PC-3 (cell line): ENCODE data around the gene UBE2D3. TPM values are rescaled to one million over a fixed set of nuclear protein-coding genes. Genes with fewer than 3 reads are reported as not detected.

ENCODE experiments used
- ATAC-seq: fragments of 200-7000 bp; cut with Tn5 transposase; 2 replicates; pipeline ENCODE4 v1.9.1; 2020; ENCODE audit warnings: mild to moderate bottlenecking, moderate library complexity
- BruUV-seq: library from RNA; stranded (reverse); fragments of 400-500 nt; replicated peaks from 2 replicates; lab custom pipeline; 2021; lab: Mats Ljungman, UMichigan
- CTCF ChIA-PET: fragments of 300-600 bp; sonication (Branson Sonifier 250); formaldehyde crosslinking; loops from one replicate; lab custom pipeline; 2022; ENCODE audit warnings: antibody characterized with exemption; lab: Charles Lee
- POLR2A ChIA-PET: fragments of 300-600 bp; sonication (Branson Sonifier 250); formaldehyde crosslinking; loops from one replicate; lab custom pipeline; 2022; ENCODE audit warnings: antibody characterized with exemption; ENCODE audit not compliant: unreplicated experiment; lab: Charles Lee
- DNase-seq: peaks from one replicate; pipeline ENCODE4 v3.0.0-alpha.2; 2015
- H2AFZ ChIP-seq: fragments of 300-600 bp; sonication (generic); 2 replicates; pipeline ENCODE4 v1.6.0; 2016; ENCODE audit warnings: antibody characterized with exemption, low read length
- H3F3A ChIP-seq: fragments of 300-600 bp; sonication (generic); one replicate; pipeline ENCODE4 v1.6.0; 2017; ENCODE audit warnings: antibody characterized with exemption, low read length, control low read depth, mild to moderate bottlenecking; ENCODE audit not compliant: unreplicated experiment
- H3K27ac ChIP-seq: fragments of 300-600 bp; sonication (generic); 2 replicates; pipeline ENCODE4 v1.5.1; 2016; ENCODE audit warnings: mild to moderate bottlenecking, low read length
- H3K27me3 ChIP-seq: fragments of 300-600 bp; sonication (generic); 2 replicates; pipeline ENCODE4 v1.6.1; 2016; ENCODE audit warnings: low read length, mixed read lengths
- H3K36me3 ChIP-seq: fragments of 300-600 bp; sonication (generic); 2 replicates; pipeline ENCODE4 v1.6.1; 2016; ENCODE audit warnings: low read depth, mixed run types, low read length, mixed read lengths
- H3K4me1 ChIP-seq: fragments of 300-600 bp; sonication (generic); 2 replicates; pipeline ENCODE4 v1.5.1; 2016; ENCODE audit warnings: low read length; ENCODE audit not compliant: insufficient read depth
- H3K4me2 ChIP-seq: fragments of 300-600 bp; sonication (generic); 2 replicates; pipeline ENCODE4 v1.6.0; 2016; ENCODE audit warnings: low read length
- H3K4me3 ChIP-seq: fragments of 300-600 bp; sonication (generic); 2 replicates; pipeline ENCODE4 v1.5.1; 2016; ENCODE audit warnings: mild to moderate bottlenecking, low read length, mixed read lengths
- H3K79me2 ChIP-seq: fragments of 300-600 bp; sonication (generic); 2 replicates; pipeline ENCODE4 v1.6.1; 2017; ENCODE audit warnings: low read length, mixed read lengths
- H3K9ac ChIP-seq: fragments of 300-600 bp; sonication (generic); 2 replicates; pipeline ENCODE4 v1.6.0; 2016; ENCODE audit warnings: mild to moderate bottlenecking, low read length
- H3K9me2 ChIP-seq: fragments of 300-600 bp; sonication (generic); replicated peaks from 2 replicates; pipeline ENCODE4 v1.6.1; 2016; ENCODE audit warnings: mixed run types, low read length, mixed read lengths
- H3K9me3 ChIP-seq: fragments of 300-600 bp; sonication (generic); 2 replicates; pipeline ENCODE4 v1.6.1; 2016; ENCODE audit warnings: low read length, mixed read lengths
- H4K20me1 ChIP-seq: fragments of 300-600 bp; sonication (generic); 2 replicates; pipeline ENCODE4 v1.6.1; 2016; ENCODE audit warnings: low read length, mixed read lengths
- EZH2 ChIP-seq: fragments of 300-600 bp; sonication (generic); IDR thresholded peaks from one replicate; pipeline ENCODE4 v1.6.1; 2017; ENCODE audit warnings: antibody characterized with exemption, mild to moderate bottlenecking, low read length; ENCODE audit not compliant: unreplicated experiment
- EZH2phosphoT487 ChIP-seq: fragments of 300-600 bp; sonication (generic); IDR thresholded peaks from 2 replicates; pipeline ENCODE4 v1.6.1; 2018; ENCODE audit warnings: mild to moderate bottlenecking, antibody characterized with exemption, low read length, borderline replicate concordance
- intact Hi-C: fragments of 100-400 bp; cut with micrococcal nuclease; formaldehyde crosslinking; loops from 2 replicates; pipeline ENCODE4 v1.9.0; 2023
- total RNA-seq: library from RNA; depleted of rRNA; stranded (reverse); fragments of >200 nt; gene quantifications from 2 replicates; pipeline ENCODE4 v1.2.3, GENCODE V29; 2014
- TF ChIP-seq, protein P1 (sequence below): fragments of 300-600 bp; sonication (generic); conservative IDR thresholded peaks from 2 replicates; pipeline ENCODE4 v1.5.1; 2017; ENCODE audit warnings: antibody characterized with exemption, low read depth, mild to moderate bottlenecking, low read length

UBE2D3 gene
- total RNA-seq, 1 experiment from 2014 or later: 435 TPM

DNA sequence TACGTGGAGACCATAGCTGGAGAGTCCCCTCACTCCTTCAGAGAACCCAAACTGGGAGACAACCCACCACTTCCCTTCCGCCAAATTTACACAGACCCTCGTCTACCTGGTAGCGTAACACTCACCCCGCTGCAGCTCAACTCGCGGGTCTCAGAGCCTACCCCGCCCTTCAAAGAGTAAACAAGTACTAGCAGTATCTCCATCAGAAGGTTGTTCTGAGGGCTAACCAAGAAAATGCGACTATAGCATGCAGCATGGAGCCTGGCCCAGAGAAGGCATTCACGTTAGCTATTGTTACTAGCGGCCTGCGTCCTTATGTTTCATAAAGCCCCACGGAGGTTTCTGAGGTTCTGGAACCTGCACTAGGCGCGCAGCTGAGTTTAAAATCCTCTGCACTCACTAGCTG, 66.1 kb downstream of the UBE2D3 start:
- H3K27me3 ChIP-seq: no peaks in the 10 kb centered on the region
- 0 out of 2 replicates have a peak, but pooled peaks cover 3% of the 10 kb centered on the region for H4K20me1 ChIP-seq
- intact Hi-C loops: loop anchor here (2.0 kb wide), 1 partner anchor 64 kb away; no protein-coding TSS in a partner anchor
- DNase-seq (peak; percentile 4), ATAC-seq (peak; percentile 40)
- H3F3A ChIP-seq: no peaks in the 10 kb centered on the region
- peak overlapping the region; percentile 99 for H3K4me2 ChIP-seq
- H3K4me1 ChIP-seq: peaks cover 26% of the 10 kb centered on the region; the same call in 1 of the 2 replicates
- TSS peak; percentile 60 for BruUV-seq
- H3K27ac ChIP-seq: no peak overlapping the region
- TF ChIP-seq EZH2phosphoT487 (no peak), EZH2 (no peak)
- TF ChIP-seq, protein P1, sequence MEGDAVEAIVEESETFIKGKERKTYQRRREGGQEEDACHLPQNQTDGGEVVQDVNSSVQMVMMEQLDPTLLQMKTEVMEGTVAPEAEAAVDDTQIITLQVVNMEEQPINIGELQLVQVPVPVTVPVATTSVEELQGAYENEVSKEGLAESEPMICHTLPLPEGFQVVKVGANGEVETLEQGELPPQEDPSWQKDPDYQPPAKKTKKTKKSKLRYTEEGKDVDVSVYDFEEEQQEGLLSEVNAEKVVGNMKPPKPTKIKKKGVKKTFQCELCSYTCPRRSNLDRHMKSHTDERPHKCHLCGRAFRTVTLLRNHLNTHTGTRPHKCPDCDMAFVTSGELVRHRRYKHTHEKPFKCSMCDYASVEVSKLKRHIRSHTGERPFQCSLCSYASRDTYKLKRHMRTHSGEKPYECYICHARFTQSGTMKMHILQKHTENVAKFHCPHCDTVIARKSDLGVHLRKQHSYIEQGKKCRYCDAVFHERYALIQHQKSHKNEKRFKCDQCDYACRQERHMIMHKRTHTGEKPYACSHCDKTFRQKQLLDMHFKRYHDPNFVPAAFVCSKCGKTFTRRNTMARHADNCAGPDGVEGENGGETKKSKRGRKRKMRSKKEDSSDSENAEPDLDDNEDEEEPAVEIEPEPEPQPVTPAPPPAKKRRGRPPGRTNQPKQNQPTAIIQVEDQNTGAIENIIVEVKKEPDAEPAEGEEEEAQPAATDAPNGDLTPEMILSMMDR: no peak
- H3K9ac ChIP-seq: peak overlapping the region; percentile 75
- H3K9me3 ChIP-seq: no peaks in the 10 kb centered on the region
- peaks cover 39% of the 10 kb centered on the region for H3K79me2 ChIP-seq
- CTCF ChIA-PET: no interaction called here
- POLR2A ChIA-PET: interaction anchor here (0.6 to 0.7 kb wide), 2 partner anchors 11 to 75 kb away, joined by 3 to 5 read pairs; no protein-coding TSS in a partner anchor
- no peaks in the 10 kb centered on the region for H3K36me3 ChIP-seq
- no peaks in the 10 kb centered on the region for H3K9me2 ChIP-seq
- H2AFZ ChIP-seq: peak overlapping the region; percentile 99
- H3K4me3 ChIP-seq: peak overlapping the region; percentile 95

GRCh38 chr4:102760645-102761295, 66.6 kb downstream of the UBE2D3 start, which contains the start of gene MANBA:
MANBA (minus strand) TSS chr4:102760968; CDS start chr4:102760894, 74 bp downstream.
- peak within 1 kb of the TSS; percentile 75 for H3K9ac ChIP-seq
- H3K4me3 ChIP-seq: peak within 1 kb of the TSS; percentile 95
- no peaks in the 10 kb centered on the region for H3K9me2 ChIP-seq
- ATAC-seq (peak; percentile 90), DNase-seq (peak; percentile 77)
- no TSS peak for BruUV-seq
- H3K36me3 ChIP-seq: no peaks in the 10 kb centered on the region
- peak within 1 kb of the TSS; percentile 99 for H2AFZ ChIP-seq
- no peaks in the 10 kb centered on the region for H3K27me3 ChIP-seq
- H3K27ac ChIP-seq: peak within 1 kb of the TSS; percentile 46
- H3K9me3 ChIP-seq: no peaks in the 10 kb centered on the region
- H3F3A ChIP-seq: no peaks in the 10 kb centered on the region
- TF ChIP-seq EZH2: no peak
- TF ChIP-seq EZH2phosphoT487: no peak
- TF ChIP-seq, protein P1: no peak
- H4K20me1 ChIP-seq: 0 out of 2 replicates have a peak, but pooled peaks cover 3% of the 10 kb centered on the region
- peak within 1 kb of the TSS; percentile 99 for H3K4me2 ChIP-seq
- intact Hi-C loops: loop anchor here (2.0 kb wide), 1 partner anchor 64 kb away; no protein-coding TSS in a partner anchor
- CTCF ChIA-PET: no interaction called here
- peaks cover 39% of the 10 kb centered on the region for H3K79me2 ChIP-seq
- H3K4me1 ChIP-seq: peaks cover 26% of the 10 kb centered on the region; the same call in 1 of the 2 replicates
- POLR2A ChIA-PET: interaction anchor here (0.6 to 0.7 kb wide), 2 partner anchors 11 to 76 kb away, joined by 3 to 5 read pairs; no protein-coding TSS in a partner anchor
